ENCODE results near the gene ABCB9. TPM values are rescaled to one million over a fixed set of nuclear protein-coding genes. Genes with fewer than 3 reads are reported as not detected.

Gene ABCB9
- total and polyA plus RNA-seq, 2 of the 8 experiments (the other 6 are each of a cell fraction or from before 2014, with no cell fraction given): 3.8 to 8.0 TPM

- no peaks in the 10 kb centered on the region for H3K4me1 ChIP-seq (replicated peaks in 1 of 4; ENCODE audit: control insufficient read depth in 3 of 4, insufficient read depth in 4 of 4, low read length in 3 of 4)
- POLR2A ChIA-PET (ENCODE audit: partially characterized antibody): no interaction called here
Observed at GRCh38 chr12:122920687-122921086, 45.6 kb downstream of the ABCB9 start.

More at GRCh38 chr12:122920687-122921086, 45.6 kb downstream of the ABCB9 start:
- Histone ChIP-seq H2BK5ac (ENCODE audit: low read depth, low read length) (no peak overlapping the region), H3K79me1 (ENCODE audit: low read depth, low read length) (no peaks in the 10 kb centered on the region), H3K27me3 (replicated peaks in 1 of 4; ENCODE audit: control insufficient read depth in 3 of 4, extremely low read depth in 1 of 4, insufficient read depth in 3 of 4, low read length in 3 of 4) (no peaks in the 10 kb centered on the region), H4K91ac (replicated peaks; ENCODE audit: insufficient read length, low read length) (no peak overlapping the region), H3K79me2 (ENCODE audit: control insufficient read depth in 1 of 2, insufficient read depth in 2 of 2, low read length in 2 of 2) (no peaks in the 10 kb centered on the region), H3K4me2 (ENCODE audit: insufficient read depth in 1 of 2, low read depth in 2 of 2, low read length in 2 of 2) (no peak overlapping the region), H3K14ac (ENCODE audit: insufficient read length) (no peak overlapping the region), H3K23ac (ENCODE audit: insufficient read length) (no peak overlapping the region), H2BK120ac (replicated peaks; ENCODE audit: low read depth, low read length) (no peak overlapping the region), H3K23me2 (ENCODE audit: low read depth, low read length) (no peaks in the 10 kb centered on the region), H4K5ac (ENCODE audit: insufficient read length, low read depth, low read length) (no peak overlapping the region), H3K4ac (replicated peaks; ENCODE audit: insufficient read length, low read depth, low read length) (no peak overlapping the region), H3K27ac (ENCODE audit: low read depth, low read length) (no peak overlapping the region), H4K8ac (ENCODE audit: extremely low read depth, insufficient read depth, low read length) (no peak overlapping the region), H3K36me3 (ENCODE audit: control insufficient read depth in 2 of 4, insufficient read depth in 4 of 4, low read length in 3 of 4) (no peaks in the 10 kb centered on the region; a peak in 1 of 8 replicates), H3K56ac (replicated peaks; ENCODE audit: insufficient read length, low read depth, low read length) (no peak overlapping the region), H2AK5ac (ENCODE audit: low read depth, low read length) (no peak overlapping the region), H2BK12ac (ENCODE audit: low read depth, low read length) (no peak overlapping the region), H2BK15ac (ENCODE audit: low read length) (no peak overlapping the region), H4K20me1 (replicated peaks in 1 of 2; ENCODE audit: control insufficient read depth in 1 of 2, insufficient read depth in 2 of 2, low read length in 2 of 2) (no peaks in the 10 kb centered on the region), H3K4me3 (ENCODE audit: extremely low read depth in 1 of 4, insufficient read depth in 2 of 4, low read depth in 3 of 4, low read length in 4 of 4) (no peak overlapping the region), H3K18ac (ENCODE audit: extremely low read depth, low read length) (no peak overlapping the region), H3K9me3 (ENCODE audit: insufficient read depth in 2 of 2, low read depth in 1 of 2, low read length in 1 of 2) (no peaks in the 10 kb centered on the region), H2BK20ac (ENCODE audit: low read length) (no peak overlapping the region), H2AFZ (ENCODE audit: low read length) (no peak overlapping the region), H3K9ac (replicated peaks in 1 of 4; ENCODE audit: extremely low read depth in 1 of 4, low read depth in 3 of 4, low read length in 3 of 4) (no peak overlapping the region)
- TF ChIP-seq RBBP5 (IDR thresholded peaks at IDR 0.05; ENCODE audit: borderline replicate concordance, low read depth, low read length) (no peak), BCL11A (IDR thresholded peaks at IDR 0.05; ENCODE audit: low read depth in 2 of 2, low read length in 2 of 2) (no peak), BRCA1 (IDR thresholded peaks at IDR 0.05; ENCODE audit: low read depth, low read length) (no peak), MAFK (IDR thresholded peaks at IDR 0.05; ENCODE audit: low read depth, low read length) (no peak), FOSL1 (IDR thresholded peaks at IDR 0.05; ENCODE audit: insufficient read depth, low read depth, low read length) (no peak), JUN (IDR thresholded peaks at IDR 0.05; ENCODE audit: low read depth, low read length) (no peak), NRF1 (IDR thresholded peaks at IDR 0.05; ENCODE audit: low read depth, low read length) (no peak), CHD1 (IDR thresholded peaks at IDR 0.05; ENCODE audit: low read depth, low read length) (no peak), ATF3 (IDR thresholded peaks at IDR 0.05; ENCODE audit: insufficient read depth, low read depth, low read length) (no peak), TAF7 (optimal IDR thresholded peaks at IDR 0.05; ENCODE audit: borderline replicate concordance, low read depth, low read length) (no peak), PHF8 (conservative IDR thresholded peaks at IDR 0.05; ENCODE audit: low read depth, low read length) (no peak), CEBPB (IDR thresholded peaks at IDR 0.05; ENCODE audit: low read depth, low read length) (no peak), SIRT6 (IDR thresholded peaks at IDR 0.05; ENCODE audit: low read length) (no peak), TCF12 (IDR thresholded peaks at IDR 0.05; ENCODE audit: low read depth, low read length) (no peak)
- CTCF ChIA-PET (ENCODE audit: partially characterized antibody): interaction anchor here (1.0 to 1.3 kb wide), 3 partner anchors 25 to 39 kb away, joined by 3 to 4 read pairs (median 3); no protein-coding TSS in a partner anchor
- WGBS, 2 experiments (ENCODE audit: extremely low coverage in 1 of 2, insufficient coverage in 1 of 2, insufficient read length in 1 of 2, insufficient replicate concordance in 2 of 2, low coverage in 1 of 2, low lambda C conversion rate in 2 of 2, missing lambda C conversion rate in 1 of 2): 91% methylated on average over 5 of the region's 5 CpGs; no CpG with 5 or more reads in 1 of the 2 experiments
- FAIRE-seq (no peak), DNase-seq (ENCODE audit: low read depth in 1 of 2, low spot score in 2 of 2) (no peak)

Measured in H1 (cell line).